NCI-H2171 treated with DMSO at 0.1 percent for 48 hours (cell line): ENCODE data around the gene CDKAL1.
A peak's percentile ranks its signal among the peaks of the same experiment; 100 is the strongest.

Experiments used
- DNase-seq: peaks from one replicate; lab custom pipeline; 2025; lab: John Stamatoyannopoulos, UW

Gene CDKAL1

GRCh38 chr6:21144928-21145327, 610.7 kb downstream of the CDKAL1 start:
- DNase-seq = no peak

GRCh38 chr6:21147995-21148394, 613.7 kb downstream of the CDKAL1 start:
- peak; percentile 42 for DNase-seq

- DNase-seq = no peak
Observed at GRCh38 chr6:21149470-21149869, 615.2 kb downstream of the CDKAL1 start.

DNA sequence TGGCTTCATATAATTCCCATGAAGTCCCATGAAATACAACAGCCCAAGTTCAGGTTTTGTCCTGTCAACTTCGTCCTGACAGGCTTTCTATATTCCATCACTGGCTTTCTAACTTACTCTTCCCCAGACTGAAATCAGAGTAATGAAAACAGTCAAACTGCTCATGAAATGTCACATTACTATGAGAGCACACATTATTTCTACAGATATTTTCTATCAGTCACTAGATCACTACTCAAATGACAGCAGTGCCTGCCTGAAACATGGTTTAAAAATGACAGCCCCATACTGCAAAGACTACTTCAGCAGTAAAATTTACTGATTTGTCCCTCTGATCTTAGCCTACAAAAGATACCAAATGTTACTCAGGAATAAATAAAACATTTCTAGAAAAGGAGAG, 616.4 kb downstream of the CDKAL1 start:
- DNase-seq = no peak

GRCh38 chr6:21151119-21151518, 616.9 kb downstream of the CDKAL1 start:
- no peak for DNase-seq

DNA sequence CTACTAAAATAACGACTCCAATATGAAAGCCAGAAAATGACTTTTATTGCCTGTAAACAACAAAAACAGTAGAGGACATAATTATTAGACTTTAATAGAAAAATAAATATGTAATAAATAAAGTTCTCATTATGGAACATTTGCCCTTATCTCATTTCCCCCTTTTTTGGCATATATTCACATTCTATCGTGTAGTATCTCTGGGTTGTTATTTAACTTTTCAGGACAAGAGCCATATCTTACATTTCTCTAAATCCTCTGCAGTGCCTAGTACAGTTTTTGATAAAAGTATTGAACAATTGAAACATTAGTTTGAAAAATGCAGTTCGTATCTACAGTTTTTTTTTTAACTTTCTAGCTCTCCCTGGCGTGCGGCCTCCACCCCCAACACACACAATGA, 617.3 kb downstream of the CDKAL1 start:
- DNase-seq = no peak

DNA sequence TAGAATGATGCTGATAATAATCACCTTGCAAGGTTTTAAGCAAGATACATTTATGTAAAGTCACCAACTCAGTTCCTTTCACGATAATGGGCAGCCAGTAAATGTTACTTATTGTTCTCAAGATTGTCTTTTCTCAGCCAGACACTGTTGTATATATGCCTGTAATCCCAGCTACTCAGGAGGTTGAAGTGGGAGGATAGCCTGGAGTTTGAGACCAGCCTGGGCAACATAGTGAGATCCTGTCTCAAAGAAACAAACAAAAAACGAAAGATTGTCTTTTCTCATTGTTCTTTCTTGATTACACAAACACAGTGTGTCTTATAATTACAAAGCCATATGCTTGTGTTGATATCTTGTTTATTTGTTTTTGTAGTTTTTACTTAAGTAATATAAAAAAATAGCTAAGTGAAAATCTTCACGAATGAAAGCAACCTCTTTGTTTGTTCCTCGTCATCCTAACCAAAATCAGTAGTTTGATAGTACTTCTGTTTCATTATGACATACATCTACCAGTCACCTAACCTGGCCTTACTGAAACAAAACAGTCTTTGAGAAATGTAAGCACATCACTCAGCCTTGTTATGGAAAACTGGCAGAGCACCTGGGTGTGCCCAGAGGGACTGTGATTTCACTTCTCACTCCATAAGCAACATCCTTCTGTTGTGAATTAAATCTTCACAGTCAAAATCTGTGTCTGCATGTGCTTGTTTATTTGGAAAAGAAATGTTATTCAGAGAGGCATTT, 623.1 kb downstream of the CDKAL1 start:
- peak; percentile 84 for DNase-seq

DNA sequence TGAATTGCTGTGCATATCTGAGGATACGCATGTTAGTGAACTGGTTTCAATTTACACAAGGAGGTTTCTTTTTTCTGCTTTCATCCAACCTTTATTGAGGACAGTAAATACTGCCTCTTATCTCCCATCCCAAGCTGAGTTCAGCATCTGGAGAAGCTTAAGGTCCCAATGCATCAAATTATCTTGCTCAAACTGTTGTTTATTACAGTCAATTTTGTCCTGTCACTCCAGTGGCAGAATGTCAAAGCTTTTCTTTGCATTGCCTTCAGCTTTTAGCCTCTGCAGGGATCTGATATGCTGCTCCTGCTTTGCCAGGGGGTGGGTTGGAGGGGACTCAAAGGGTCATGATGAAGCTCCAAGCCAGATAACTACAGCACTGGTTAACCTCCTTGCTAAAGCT, 623.9 kb downstream of the CDKAL1 start:
- peak; percentile 84 for DNase-seq

- no peak for DNase-seq
Observed at GRCh38 chr6:21158873-21159272, 624.6 kb downstream of the CDKAL1 start.

GRCh38 chr6:21159465-21159864, 625.2 kb downstream of the CDKAL1 start:
- no peak for DNase-seq

DNA sequence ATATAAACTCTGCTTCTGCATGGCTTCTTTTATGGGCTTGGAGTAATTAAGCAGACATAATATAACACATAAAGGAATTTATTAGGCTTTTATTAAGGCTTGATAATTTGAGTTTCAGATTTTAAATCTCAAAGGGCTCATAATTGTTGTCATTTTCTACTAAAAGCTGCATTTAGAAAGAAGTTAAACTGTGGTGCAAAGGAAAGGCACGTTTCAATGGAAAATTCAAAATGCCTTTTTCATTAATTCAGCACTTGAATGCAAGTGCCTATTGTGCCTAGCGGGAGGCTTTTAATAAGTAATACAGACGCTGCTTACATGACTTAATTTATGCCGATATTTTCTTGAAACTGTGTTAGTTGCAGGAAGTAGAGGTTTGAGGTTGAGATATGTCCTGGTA, 627.5 kb downstream of the CDKAL1 start:
- DNase-seq = no peak

GRCh38 chr6:21163110-21163837, 629.0 kb downstream of the CDKAL1 start:
- no peak for DNase-seq

DNA sequence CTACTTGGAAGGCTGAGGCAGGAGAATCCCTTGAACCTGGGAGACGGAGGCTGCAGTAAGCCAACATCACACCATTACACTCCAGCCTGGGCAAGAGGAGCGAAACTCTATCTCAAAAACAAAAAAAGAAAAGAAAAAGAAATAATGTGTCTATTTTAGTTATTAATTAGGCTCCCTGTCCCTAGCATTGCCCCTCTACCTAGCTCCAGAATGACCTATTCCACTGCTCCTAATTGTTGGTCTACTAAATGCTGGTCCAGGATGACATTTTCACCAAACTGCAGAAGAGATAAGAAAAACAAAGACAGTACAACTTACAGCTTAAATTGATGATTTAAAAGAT, 629.6 kb downstream of the CDKAL1 start:
- DNase-seq = no peak

- DNase-seq = no peak
Observed at GRCh38 chr6:21164768-21165326, 630.6 kb downstream of the CDKAL1 start.

GRCh38 chr6:21166754-21167153, 632.5 kb downstream of the CDKAL1 start:
- DNase-seq = peak; percentile 64

GRCh38 chr6:21167790-21168189, 633.5 kb downstream of the CDKAL1 start:
- no peak for DNase-seq

- no peak for DNase-seq
Observed at GRCh38 chr6:21171801-21172200, 637.5 kb downstream of the CDKAL1 start.

GRCh38 chr6:21173031-21173430, 638.8 kb downstream of the CDKAL1 start:
- no peak for DNase-seq

- no peak for DNase-seq
Observed at GRCh38 chr6:21173678-21174077, 639.4 kb downstream of the CDKAL1 start.

- no peak for DNase-seq
Observed at GRCh38 chr6:21176197-21176596, 641.9 kb downstream of the CDKAL1 start.

- no peak for DNase-seq
Observed at GRCh38 chr6:21180155-21180554, 645.9 kb downstream of the CDKAL1 start.

DNA sequence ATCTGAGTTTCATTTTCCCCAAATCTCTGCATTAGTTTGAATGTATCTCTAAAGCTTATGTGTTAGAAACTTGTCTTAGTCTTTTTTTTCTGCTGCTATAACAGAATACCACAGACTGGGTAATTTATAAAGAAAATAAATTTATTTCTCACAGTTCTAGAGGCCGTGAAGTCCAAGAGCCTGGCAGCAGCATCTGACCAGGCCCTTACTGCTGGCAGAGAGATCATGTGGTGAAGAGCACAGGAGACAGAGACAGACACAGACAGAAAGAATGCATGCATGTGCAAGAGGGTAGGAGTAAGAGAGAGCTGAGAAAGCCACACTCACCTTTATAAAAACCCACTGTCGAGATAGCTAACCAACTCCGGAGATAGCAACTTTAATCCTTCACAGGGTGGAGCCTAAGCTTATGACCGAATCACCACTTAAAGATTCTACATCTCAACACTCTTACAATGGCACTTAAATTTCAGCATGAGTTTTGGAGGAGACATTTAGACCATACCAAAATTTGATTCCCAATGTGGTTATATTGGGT, 646.6 kb downstream of the CDKAL1 start:
- no peak for DNase-seq

GRCh38 chr6:21181866-21182265, 647.6 kb downstream of the CDKAL1 start:
- no peak for DNase-seq
